Stimulated activated CD8-positive, alpha-beta memory T cell treated with anti-CD3 and anti-CD28 coated beads, Interleukin-4, amount 100 ng/mL, for 48 hours (primary cell): ENCODE measurements around the gene ABTB1.

Experiments
- DNase-seq: peaks from one replicate; pipeline ENCODE4 v3.0.0-alpha.2; 2020

ABTB1 gene

DNA sequence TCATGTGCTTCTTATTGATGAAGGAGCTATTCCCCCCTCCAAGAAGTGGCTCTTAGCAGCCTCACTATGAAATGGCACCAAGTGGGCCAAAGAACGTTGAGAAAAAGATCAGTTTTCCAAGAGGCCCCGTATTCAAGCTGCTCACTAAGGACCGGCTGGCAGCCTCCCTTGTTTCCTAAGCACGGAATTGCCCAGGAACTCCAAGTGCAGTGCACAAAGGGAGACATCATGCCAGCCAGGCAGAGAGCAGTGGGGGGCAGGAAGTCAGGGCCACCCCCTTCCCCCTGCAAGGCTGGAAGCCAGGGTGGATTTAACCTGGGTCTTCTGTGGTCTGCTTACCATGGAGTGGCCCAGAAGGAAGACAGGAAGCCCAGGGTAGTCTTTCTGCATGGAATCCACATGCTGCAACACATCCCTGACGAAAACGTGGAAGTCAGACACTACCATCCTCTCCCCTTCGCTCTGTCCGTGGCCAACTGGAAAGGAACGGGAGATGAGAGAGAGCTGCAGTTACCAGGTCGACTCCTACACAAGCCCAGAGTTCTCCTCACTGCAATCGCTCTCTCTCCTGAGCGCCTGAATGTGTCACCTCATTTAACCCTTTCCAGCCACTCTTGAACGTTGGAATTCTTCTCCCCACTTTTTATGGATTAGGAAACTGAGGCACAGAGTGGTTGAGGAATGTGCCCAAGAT lies 49.5 kb downstream of the ABTB1 start:
- DNase-seq = no peak

DNA sequence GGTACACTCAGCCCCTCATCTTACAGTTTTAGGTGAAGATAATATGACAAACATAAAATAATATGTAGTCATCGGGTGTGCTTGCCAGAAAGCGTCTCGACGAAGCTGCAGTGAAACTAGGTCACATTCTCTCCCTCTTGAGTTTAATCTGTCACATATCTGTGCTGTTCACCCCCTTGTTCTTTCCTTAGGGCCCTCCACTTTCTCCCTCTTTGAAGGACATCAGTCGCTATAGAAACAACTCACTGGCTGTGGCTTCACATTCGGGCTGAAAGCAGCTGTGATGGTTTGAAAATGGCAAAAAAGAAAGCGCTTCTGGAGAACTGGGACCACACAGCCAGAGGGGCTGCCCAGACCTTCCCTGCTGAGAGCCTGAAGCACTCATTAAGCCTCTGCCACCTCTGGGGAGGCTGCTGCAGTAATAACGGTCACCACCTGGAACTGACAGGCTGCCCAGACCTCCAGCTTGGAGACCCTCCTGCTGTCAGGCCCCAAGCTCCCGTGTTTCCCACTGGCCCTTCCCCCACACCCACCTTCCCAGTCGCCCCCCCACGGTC lies 50.3 kb downstream of the ABTB1 start:
- no peak for DNase-seq

DNA sequence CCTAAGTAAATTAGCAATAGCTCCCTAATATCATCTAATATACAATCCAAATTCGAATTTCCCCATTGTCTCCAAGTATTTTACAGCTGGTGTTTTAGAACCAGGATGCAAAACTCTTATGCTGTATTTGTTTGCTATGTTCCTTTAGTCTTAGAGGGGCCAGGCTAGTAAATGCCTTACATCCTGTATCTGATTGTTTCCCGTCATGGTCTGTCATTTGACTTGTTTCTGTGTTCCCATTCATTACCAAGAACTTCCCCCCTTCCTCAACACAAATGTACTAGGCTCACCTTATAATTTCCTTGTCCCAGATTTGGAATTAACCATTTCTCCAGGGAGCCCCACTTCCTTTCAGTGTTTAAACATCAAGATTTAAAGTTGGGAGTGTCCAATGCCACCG lies 54.1 kb downstream of the ABTB1 start:
- DNase-seq = no peak

DNA sequence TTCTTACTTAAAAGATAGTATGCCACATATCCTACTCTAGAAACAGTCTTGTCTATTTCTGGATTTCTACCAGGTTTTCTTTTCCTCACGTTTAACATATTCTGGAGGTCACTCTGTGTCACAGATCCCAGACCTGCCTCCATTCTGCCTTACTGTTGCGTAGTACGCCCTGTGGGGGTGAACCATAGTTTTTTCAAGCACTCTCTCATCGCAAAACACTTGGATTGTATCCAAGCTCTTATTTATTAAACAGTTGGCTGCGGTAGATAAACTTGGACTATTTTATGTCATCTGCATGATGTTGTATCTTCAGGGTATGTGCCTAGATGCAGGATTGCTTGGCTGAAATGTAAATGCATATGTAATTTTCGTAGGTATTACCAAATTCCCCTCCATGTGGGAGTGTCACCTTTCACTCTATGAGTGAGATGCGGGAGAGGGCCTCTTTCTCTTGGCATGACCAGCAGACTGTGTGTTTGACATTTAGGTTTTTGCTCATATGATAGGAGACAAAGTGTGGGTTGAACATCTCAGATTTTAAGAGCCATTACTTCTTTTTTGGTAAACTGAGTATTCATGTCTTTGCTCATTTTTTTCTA lies 55.8 kb downstream of the ABTB1 start:
- DNase-seq = no peak

DNA sequence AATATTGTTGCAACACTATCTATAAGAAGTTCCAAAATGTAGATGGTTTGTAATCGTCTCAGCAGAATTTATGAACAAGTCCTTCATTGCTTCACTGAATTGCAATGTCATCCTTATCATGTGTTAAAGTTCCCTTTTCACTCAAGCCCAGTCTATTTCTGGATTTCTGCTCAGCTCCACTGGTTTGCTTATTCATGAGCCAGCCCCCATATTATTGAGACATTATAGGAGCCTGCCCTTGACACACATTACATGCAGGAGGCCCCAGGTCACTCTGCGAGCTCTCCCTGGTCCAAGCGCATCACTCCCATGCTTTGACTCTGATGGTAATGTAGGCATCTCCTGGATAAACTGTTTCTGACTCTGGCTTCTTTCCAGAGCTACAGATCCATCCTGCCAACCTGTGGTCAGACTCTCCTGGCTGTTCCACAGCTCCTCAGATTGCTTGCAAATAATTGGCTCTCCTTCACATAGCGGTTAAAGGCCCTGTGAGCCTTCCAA lies 56.9 kb downstream of the ABTB1 start:
- no peak for DNase-seq

DNA sequence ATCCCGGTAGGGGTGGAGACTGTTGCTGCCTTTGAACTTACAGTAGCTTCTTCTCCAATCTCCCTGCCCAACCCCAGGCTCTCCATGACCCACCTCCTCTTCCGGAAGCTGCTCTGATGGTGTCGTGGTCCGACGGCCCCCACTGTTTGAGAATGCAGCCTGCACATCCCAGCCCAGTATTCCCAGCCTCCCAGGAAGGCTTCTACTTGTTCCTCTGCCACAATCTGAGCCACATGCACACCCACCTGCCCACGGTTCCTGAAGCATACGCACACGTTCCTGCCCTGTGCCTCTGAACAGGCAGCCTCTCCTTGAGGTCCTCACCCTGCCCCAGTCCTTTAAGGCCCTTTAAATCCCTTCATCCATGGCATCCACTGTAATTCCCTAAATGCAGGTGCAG lies 57.4 kb downstream of the ABTB1 start:
- DNase-seq = no peak
